Dermis blood vessel endothelial cell (primary cell): ENCODE data around the gene UNC119B. TPM values are rescaled to one million over a fixed set of nuclear protein-coding genes. Genes with fewer than 3 reads are reported as not detected.
"Not testable (repeated sequence)": the region's sequence is repeated elsewhere in the genome, so short reads cannot be mapped to it uniquely, and the experiment has no call there.

Experiments
- DNase-seq: peaks from one replicate; pipeline ENCODE4 v3.0.0; 2010
- total RNA-seq: library from RNA; depleted of rRNA; stranded (reverse); fragments of >200 nt; gene quantifications from 2 replicates; pipeline ENCODE4 v1.2.3, GENCODE V29; 2014

The UNC119B gene
- 22.1 and 35.1 TPM in 2 replicates for total RNA-seq

- DNase-seq: peak; percentile 60
These were observed at the start of gene UNC119B for GRCh38 chr12:120710031-120710804. Gene UNC119B (plus strand): TSS chr12:120710458. CDS start chr12:120710475, 17 bp downstream.

DNA sequence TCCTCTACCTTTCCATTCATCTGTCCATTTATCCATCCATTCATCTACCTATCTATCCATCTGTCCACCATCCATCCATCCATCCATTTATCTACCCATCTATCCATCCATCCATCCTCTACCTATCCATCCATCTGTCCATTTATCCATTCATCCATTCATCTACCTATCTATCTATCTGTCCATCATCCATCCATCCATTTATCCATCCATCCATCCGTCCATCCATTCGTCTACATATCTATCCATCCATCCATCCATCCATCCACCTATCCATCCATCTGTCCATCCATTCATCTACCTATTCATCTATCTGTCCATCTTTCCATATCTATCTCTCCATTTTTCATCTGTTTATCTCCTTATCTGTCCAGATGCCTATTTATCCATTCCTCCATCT is 48.8 kb upstream of the UNC119B start:
- DNase-seq: no peak

- no peak for DNase-seq
These were observed 47.4 kb upstream of the UNC119B start for GRCh38 chr12:120662879-120663278.

GRCh38 chr12:120663741-120664140 is 46.5 kb upstream of the UNC119B start:
- DNase-seq: no peak

DNA sequence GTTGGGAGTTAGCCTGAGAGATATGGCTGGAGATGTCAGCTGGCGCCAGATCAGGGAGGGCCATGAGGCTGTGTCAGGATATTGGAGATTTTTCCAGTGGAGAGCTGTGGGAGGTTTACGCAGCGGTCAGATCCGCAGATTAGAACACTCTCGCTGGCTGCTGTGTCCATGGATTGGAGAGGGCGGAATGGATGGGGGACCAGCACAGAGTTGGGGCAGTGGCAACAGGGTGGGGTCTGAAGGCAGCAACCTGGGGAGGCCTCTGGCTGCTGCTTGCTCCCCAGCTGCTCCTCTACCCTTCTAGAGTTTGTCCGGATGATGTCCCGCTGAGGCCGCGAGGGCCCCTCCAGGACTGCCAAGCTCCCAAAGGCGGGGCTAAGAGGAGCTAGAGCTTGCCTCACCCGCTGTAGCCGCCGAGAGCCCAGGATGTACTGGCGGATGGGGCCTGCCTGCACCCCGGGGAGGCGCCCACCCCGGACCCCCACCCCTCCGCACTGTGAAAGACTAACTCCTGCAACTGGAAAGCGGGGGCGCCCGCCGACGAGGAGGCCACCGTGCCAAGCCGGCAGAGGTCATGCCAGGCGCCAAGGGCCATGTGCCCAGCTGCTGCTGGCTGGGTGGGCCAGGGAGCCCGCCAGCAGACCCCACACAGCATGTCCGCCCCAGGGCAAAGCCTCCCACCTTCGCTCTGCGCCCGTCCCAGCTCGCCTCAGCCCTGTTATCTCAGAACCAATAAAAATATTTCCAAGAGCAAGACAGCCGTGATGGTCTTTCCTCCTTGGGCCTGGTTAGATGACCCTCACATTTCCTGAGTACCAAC is 43.5 kb upstream of the UNC119B start:
- DNase-seq: no peak

DNA sequence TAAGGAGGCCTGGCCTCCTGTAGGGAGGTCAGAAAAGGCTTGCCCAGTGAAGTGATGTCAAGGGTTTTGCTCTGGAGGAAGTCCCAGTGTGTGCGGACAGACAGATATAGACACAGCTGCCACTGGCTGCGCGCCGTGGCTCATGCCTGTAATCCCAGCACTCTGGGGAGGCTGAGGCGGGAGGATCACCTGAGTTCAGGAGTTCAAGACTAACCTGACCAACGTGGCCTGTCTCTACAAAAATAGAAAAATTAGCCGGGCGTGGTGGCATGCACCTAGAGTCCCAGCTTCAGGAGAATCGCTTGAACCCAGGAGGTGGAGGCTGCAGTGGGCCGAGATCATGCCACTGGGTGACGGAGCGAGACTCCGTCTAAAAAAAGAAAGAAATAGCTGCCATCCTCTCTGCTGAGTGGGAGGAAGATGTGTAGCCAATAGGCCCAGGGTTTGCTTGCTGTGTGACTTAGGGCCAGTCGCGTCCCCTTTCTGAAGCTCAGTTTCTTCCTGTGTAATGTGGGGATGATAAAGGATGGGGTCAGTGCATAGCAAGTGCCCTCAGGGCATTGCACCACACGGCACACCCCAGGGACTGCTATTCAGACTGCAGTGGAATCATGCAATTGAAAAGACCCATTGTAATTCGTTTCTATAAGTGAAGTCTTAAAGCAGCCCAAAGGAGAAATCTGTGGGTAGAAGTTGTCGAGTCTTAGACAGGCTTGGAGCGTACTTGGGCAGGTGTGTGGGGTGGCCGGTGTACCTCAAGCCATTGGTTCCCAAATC is 42.0 kb upstream of the UNC119B start:
- DNase-seq: no peak

DNA sequence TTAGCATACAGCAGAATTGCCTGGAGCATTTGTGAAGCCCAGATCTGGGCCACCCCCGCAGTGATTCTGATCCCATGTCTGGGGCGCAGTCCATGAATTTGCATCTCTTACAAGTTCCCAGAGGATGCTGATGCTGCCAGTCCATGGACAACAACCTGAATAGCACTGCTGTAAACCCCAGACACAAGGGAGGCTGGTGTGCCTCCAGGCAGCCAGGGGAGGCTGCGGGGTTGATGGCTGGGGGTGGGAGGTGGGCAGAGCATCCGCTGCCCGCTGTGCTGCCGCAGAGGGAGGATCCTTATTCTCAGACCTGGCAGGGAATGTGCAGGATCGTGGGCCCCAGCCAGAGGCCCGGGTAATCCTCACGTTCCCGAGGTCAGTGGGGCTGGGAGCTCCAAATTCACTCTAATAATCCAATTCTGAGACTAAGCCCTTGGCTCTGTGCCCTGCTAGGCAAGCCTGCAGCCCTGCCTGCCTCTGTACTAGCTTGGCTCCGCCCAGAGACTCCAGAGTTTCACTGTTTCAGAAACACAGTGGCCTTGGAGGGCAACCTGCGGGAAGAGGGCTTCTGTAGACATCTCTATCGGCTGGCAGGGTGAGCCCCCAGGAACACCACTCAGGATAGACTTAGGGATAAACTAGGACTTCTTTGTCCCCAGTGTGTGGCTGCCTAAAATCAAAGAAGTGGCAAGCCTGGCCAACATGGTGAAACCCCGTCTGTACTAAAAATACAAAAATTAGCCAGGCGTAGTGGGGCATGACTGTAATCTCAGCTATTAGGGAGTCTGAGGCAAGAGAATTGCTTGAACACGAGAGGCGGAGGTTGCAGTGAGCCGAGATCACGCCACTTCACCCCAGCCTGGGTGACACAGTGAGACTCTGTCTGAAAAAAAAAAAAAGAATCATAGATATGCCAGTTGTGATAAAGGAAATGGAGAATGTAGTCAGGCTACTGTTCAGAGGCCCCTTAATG is 41.1 kb upstream of the UNC119B start:
- no peak for DNase-seq

- not testable (repeated sequence) for DNase-seq
These were observed 40.0 kb upstream of the UNC119B start for GRCh38 chr12:120670237-120670636.

DNA sequence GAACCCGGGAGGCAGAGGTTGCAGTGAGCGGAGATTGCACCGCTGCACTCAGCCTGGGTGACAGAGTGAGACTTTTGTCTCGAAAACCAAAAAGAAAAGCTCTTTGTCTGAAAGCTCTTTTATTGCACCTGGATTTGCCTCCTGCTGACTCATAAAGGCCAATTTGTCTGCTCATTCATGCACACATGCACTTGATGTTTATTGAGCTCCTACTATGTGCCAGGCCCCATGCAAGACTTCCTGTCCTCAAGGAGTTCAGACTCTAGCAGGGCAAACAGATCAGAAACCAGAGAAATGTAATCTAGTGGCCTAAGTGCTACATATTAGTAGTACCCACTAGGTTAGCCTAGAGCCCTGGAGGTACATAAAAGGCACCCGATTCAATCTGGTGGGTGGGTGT is 39.6 kb upstream of the UNC119B start:
- DNase-seq: no peak

DNA sequence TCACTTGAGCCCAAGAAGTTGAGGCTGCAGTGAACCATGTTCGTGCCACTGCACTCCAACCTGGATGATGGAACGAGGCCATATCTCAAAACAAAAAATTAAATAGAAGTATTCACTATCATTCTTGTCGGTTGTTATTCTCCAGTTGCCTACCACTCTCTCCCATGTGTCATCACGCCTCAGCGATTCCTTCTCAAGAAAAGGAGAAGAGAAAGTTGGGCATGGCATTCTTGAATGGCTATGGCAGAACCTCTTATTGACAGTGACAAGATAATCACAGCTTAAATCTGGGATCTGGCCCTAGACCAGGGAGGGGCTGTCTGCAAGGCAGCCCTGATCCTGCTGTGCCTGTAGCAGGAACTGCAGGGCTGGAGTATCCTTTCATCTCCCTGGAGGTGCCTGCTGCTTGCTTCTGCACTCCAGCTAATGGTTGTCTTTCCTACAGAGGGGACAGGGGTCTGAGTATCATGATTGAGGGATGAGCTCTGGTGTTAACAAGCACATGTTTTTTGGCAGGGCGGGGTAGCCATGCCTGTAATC is 36.1 kb upstream of the UNC119B start:
- no peak for DNase-seq

DNA sequence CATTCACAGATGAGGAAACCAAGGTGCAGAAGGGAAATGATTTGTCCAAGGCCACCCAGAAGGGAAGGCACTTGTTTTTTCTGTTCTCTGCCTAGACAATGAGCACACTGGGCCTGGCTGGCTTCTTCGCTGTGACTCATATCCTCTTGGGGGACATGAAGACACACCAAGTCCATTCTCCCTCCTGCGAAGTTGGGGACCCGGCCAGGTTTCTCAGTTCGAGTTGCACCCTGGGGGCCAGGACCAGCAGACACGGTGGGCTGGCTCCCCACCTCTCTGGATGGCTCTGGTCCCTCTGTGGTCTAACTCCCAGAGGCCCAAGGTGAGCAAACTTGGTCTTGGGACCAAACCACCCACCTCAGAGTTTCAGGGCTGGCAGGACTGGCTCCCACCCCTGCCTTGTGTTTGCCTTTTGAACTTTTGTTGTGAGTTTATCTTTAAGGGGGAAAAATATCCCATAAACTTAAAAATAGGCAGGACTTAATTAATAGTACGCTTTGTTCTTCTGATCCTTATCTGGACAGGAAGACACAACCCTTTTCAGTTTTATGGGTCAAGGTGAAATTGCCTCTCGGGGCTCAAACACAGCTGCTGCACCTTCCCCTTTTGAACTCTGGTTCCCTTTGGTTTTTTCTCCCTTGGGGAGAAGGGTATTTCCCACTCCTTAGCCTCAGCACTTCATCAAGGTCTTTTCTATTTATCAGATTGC is 32.3 kb upstream of the UNC119B start:
- peak; percentile 87 for DNase-seq

- DNase-seq: no peak
These were observed 31.7 kb upstream of the UNC119B start for GRCh38 chr12:120678572-120678971.

DNA sequence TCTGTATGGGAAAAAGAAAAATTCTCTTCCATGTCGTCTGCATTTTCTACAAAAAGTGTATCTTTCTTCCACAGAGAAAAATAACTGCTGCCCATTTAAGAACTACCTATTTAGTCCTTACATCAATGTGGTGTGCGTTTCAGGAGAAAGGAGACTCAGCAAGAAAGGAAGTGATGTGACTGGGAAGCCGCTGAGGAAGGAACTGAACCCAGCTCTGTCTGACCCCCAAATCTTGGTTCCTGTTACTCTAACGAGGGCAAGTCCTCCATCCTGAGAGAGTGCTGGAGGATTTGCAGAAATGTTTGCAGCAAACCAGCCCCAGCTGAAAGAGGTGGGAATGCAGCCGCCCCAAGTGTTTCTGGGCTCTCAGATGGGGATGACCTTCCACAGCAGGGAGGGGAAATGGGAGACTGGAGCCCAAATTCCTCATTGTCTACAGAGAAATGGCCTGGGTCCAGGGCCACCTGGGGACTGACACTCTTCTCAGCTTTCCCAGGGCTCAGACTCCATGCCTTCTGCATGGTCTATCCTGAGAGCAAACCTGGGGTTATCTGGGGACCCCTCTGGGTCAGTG is 30.0 kb upstream of the UNC119B start:
- DNase-seq: peak; percentile 29

- DNase-seq: no peak
These were observed 25.7 kb upstream of the UNC119B start for GRCh38 chr12:120684523-120684932.

GRCh38 chr12:120685522-120685921 is 24.7 kb upstream of the UNC119B start:
- DNase-seq: no peak

DNA sequence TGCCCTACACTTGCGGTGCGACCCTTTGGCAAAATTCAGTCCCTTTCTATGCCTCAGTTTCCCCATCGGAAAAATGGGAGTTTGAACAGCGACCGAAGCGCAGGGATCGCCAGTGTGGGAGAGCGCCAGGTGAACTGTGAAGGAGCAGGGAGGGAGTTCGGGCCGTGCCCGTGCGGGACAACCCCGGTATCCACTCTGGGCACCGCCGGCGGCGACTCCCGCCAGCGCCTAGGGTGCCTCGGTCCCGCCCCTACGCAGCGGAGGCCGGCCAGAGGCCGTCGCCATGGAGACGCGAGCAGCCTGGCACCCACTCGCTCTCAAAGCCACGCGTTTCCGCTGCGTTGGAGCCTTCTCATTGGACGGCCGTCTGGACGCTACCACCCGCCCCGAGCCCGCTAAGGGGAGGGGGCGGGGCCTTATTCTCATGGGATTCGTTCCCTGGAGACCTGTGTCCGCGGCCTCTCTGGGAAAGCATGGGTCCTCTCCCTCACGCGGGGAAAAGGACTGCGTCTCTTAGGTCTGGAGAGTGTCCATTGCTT is 24.0 kb upstream of the UNC119B start:
- peak; percentile 98 for DNase-seq

DNA sequence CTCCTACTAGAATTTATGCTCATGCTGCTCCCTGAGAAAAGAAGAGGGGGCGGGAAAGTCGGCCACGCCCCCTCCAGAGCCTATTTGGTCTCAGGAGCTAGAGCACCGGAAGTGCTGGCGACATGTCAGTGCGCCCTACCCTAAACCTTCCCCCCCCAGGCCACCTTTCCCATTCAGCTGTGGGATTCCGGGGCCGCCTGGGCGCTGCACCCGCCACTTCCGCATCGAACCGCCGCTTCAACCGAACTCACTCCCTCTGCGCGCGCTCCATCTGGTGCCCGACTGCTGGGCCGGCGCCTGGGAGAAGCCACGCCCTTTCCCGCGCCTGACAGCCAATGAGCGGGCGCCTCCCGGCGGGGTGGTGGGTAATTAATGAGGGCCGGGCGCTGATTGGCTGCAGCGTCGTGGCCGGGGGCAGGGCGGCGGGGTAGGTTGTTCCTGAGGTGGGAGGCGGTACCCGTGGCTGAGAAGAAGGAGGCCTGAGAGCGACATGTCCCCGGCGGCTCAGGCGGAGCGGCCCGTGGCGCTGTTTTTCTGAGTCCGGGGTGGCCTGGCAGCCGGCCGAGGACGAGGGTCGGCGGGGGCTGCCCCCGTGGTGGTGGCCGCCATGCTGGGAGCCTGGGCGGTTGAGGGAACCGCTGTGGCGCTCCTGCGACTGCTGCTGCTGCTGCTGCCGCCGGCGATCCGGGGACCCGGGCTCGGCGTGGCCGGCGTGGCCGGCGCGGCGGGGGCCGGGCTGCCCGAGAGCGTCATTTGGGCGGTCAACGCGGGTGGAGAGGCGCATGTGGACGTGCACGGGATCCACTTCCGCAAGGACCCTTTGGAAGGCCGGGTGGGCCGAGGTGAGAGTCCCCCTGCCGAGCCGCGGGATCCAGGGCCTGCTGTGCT is 23.3 kb upstream of the UNC119B start, which contains the start of gene MLEC:
Gene MLEC (plus strand): TSS at position 460 of the 888 bp plus-strand sequence. CDS start 148 bp downstream, at position 608.
- peak; percentile 98 for DNase-seq

DNA sequence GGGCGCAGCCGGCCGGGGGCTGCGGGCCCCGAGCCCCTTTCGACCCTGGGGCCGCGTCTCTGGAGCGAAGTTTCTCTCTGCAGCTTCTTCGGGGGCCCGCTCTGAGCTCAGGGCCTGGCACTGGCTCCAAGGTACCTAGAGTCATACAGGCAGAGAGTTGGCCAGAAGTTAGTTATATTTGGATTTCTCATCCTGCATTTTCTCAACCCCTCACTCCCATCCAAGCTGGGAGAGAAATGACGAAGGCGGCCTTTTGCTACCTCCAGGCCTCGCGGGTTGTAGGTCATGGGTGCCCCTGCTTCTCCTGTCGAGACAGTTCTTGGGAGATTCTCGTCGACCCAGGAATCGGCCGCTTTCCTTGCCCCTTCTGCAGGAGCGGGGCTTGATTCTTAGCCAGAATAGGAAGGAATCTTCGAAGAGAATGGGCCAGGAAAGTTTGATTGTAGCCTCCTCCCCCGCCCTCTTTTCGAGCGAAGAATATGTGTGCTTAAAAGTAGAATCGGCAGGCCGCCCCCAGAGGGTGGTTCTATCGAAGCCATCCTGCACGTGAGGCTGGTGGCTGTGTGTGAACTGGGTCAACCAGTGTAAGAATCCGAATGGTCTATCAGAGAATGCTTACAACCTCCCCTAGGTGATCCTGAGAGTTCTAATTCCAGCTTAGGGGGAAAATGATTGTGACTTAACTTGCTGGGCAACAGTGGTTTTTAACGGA is 22.5 kb upstream of the UNC119B start:
- DNase-seq: peak; percentile 56
